ENCODE measurements around the gene OSER1. TPM values are rescaled to one million over a fixed set of nuclear protein-coding genes. Genes with fewer than 3 reads are reported as not detected.

The OSER1 gene
- total RNA-seq, 1 donor from 2014 or later, result 29.9 TPM

GRCh38 chr20:44180814-44181213 is 29.8 kb downstream of the OSER1 start:
- DNase-seq (ENCODE audit: low spot score), result no peak

GRCh38 chr20:44176833-44177534 is 33.6 kb downstream of the OSER1 start:
- DNase-seq (ENCODE audit: low spot score), result no peak

DNA sequence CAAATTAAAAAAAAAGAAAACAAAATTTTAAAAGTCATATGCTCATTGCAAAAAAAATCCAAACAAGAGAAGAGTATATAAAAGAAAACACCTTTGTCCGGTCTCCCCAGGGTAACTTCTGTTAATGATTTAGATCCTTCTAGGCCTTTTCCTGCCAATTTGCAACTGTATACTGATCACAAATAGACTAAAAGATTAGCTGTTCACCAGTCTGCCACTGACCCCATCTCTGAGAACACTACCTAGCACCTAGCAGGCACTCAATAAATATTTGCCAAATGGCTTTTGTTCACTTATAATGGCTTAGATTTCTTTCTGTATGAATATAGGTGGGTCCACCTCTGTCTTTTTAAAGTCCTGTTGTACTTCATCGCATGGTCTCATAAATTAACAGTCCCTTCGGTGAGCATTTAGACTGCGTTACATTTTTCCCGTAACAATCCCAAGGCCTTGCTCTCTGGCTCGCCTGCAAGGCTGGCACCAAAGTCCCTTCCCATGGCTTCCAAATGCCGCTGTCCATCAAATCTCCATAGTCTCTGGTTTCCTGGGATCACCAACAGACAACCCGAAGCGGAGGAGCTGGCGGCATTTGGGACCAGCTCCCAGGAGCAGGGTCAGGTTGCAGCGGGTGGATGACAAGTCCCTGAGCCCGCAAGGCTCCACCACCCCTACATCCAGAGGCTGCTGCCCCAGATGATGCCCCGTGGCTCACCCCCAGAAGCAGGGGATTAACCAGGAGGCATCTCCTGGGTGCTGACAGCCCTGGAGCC is 35.4 kb downstream of the OSER1 start:
- no peak for DNase-seq (ENCODE audit: low spot score)

DNA sequence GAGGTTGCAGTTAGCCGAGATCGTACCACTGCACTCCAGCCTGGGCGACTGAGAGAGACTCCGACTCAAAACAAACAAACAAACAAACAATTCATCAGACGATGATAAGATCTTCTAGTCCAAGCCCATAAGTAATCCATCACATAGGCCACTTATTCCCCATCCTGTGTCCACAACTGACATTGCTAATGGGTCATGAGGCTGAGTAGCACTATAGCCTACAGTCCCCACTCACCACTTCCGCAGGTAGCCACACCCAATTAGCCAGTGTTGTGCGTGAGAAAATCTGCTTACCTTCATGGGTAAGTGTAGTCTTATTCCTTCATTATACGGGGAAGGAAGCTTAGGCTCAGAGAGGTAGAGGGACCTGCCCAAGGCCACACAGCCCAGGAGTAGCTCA is 36.7 kb downstream of the OSER1 start:
- no peak for DNase-seq (ENCODE audit: low spot score)

DNA sequence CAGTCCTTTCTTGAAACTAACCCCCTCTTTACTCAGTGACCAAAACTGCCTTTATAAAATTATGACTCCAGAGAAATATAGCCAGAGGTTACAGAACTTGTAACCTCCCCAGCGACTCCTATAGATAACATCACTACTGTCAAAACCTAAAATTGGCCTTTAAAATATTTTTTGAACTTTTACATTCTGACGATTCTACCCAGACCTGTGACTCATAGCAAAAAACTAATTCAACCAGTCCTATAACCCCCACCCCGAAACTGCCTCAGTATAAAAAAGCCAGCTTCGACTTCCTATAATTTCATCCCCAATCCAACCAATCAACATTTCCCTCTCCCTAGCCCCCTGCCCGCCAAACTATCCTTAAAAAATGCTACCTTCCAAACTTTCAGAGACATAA is 37.5 kb downstream of the OSER1 start:
- DNase-seq (ENCODE audit: low spot score), result no peak

- DNase-seq (ENCODE audit: low spot score), result no peak
Measured at GRCh38 chr20:44172572-44172950, 38.0 kb downstream of the OSER1 start.

DNA sequence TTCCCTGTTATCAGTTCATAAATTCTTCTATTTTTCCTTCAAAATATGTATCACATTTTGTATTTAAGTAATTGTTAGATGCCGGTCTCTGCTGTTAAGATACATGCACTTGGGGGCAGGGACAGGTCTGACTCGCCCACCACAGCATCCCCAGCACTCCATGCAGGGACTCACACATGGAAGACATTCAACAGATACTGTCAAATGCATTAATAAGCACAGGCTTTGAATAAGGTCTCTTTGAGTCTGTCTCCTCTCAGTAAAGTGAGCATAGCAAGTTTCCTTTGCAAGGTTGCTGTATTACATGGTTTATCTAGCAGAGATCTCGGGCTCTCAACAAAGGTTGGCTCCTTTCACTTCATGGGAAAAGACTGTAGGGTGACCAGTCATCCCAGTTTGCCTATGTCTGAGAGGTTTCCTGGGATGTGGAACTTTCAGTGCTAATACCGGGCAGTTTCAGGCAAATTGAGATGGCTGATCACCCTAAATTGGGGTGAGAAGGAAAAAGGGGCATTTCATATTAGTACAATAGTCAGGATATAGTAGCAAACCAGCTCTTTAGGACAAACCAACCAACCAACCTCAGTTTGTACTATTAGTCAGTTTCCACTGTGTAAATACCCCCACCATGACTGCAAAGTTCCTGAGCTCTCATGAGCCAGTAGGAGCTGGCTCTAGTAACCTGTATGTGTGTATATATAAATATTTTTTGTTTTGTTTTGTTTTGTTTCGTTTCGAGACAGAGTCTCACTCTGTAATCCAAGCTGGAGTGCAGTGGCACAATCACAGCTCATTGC is 38.6 kb downstream of the OSER1 start:
- DNase-seq (ENCODE audit: low spot score), result no peak

DNA sequence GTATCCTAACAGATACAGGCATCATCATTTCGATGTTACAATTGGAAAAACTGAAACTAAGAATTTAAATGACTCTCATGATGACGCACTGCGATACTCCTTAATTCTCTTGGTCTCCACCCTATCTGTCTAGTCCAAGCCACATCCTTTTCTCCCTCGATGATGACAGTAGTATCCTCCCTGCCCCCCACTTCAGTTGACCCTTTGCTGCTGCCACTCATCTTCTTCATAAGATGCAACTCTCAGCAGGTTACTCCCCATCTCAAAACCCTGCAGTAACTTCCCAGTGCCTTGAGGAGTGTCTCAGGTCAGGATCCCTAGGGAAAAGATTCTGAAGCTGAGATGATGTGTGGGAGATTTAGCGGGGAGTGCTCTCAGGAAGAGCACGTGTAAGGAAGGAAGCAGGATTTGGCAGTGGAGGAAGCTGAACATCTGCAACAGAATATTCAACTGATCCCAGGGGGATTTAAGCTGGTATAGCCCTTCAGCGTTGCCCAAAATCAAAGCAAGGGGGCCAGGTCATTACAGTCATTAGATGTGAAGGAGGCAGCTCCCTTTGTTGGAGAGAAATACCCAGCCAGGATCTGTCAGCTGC is 39.7 kb downstream of the OSER1 start:
- DNase-seq (ENCODE audit: low spot score), result no peak

GRCh38 chr20:44167736-44168135 is 42.8 kb downstream of the OSER1 start:
- no peak for DNase-seq (ENCODE audit: low spot score)

- no peak for DNase-seq (ENCODE audit: low spot score)
Measured at GRCh38 chr20:44166477-44166876, 44.1 kb downstream of the OSER1 start.

DNA sequence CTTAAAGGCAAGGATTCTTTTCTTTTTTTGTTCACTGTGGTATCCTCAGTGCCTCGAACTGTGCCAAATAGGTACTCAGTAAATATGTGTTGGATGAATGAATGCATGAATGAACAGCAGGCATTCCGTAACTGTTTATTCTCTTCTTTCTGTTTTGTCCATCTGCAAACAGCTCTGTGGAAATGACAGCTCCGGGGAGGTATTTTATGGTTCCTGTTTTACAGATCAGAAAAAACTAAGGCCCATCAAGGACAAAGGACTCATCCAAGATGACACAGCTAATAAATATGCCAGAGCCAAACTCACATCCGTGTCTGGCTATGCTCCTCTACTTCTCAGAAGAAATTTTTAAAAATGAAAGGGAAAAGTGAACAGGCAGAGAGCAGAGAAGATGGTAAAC is 44.6 kb downstream of the OSER1 start:
- DNase-seq (ENCODE audit: low spot score), result no peak

DNA sequence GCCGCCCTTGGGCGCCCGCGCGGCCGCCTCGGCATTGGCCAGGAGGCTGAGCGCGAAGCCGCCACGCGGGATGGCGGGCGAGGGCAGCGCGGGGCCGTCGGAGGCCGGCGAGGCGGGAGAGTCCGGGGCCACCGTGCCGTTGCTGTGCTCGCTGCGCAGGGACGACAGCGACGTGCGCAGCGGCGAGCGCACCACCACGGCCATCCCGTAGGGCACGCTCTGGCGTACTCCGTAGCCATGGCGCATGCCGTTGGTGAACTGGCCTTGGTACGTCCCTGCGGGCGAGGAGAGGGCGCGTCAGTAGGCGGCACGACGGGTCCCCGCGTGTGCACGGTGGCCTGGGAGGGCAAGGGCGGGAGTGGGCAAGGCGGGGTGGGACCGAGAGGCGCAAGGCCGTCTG is 50.4 kb downstream of the OSER1 start:
- DNase-seq (ENCODE audit: low spot score), result no peak

DNA sequence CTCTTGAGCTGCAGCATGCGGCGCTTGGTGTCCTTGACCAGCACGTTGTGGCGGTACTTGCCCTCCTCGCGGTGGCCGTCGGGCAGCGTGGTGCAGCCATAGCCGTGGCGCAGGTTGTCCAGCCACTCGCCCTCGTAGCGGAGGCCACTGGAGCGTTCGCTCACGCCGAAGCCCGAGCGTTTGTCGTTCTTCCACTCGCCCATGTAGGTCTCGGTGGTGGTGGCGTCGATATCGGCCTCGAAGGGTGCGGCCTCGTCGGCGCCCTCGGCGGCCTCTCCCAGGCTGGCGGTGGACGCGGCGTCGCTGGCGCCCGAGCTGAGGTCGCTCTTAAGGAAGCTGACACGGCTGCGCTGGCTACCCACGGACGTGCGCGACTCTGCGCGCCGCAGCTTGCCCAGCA is 50.9 kb downstream of the OSER1 start:
- DNase-seq (ENCODE audit: low spot score), result no peak

GRCh38 chr20:44159125-44159524 is 51.4 kb downstream of the OSER1 start:
- no peak for DNase-seq (ENCODE audit: low spot score)

GRCh38 chr20:44157061-44157460 is 53.5 kb downstream of the OSER1 start:
- no peak for DNase-seq (ENCODE audit: low spot score)

DNA sequence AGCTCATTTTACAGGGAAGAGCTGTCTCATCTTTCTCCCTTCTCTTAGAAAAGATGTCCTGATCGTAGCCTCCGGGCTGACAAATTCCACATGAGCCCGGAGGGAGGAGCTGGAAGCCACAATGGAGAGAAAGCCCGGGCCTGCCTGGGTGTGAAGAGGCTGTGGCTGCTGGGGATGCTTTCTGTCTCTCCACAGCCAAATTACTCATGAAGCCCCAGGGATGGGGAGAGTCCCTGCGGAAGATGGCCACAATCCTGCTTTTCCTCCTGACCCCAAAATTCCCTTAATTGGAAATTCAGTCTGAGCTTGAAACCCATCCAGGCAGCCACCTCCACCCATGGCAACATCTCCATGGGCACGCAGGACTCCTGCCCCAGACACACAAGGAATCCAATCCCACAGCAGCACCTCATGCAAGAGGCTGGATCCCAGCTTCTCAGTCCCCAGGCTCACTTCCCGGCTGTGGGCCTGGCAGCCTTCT is 56.0 kb downstream of the OSER1 start:
- no peak for DNase-seq (ENCODE audit: low spot score)

DNA sequence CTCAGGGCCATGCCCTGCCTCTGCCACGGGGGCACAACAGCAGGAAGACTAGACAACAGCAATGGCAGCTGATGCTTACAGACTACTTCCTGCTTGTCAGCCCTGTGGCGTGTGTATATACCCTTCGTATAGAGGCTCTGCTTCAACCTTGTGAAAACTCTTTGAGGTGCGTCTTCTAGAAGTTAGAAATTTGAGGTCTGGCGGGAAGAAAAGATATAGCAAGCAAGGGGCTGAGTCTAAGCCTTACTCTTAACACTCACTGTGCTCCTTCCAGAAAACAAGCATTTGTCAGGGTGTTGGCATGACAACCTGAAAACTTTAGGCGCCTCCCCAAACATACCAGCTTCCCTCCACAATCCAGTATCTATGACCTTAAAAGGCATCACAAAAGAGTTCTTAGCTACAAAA is 56.9 kb downstream of the OSER1 start:
- no peak for DNase-seq (ENCODE audit: low spot score)

GRCh38 chr20:44151621-44152416 is 58.8 kb downstream of the OSER1 start:
- DNase-seq (ENCODE audit: low spot score), result no peak

- no peak for DNase-seq (ENCODE audit: low spot score)
Measured at GRCh38 chr20:44146272-44146671, 64.3 kb downstream of the OSER1 start.
